CD4-positive, alpha-beta T cell treated with Interleukin-1 beta for 1 hour (primary cell): Measurements from ENCODE around the gene MAP2K7.
"Not testable (repeated sequence)": the region's sequence is repeated elsewhere in the genome, so short reads cannot be mapped to it uniquely, and the experiment has no call there.

Experiments
- DNase-seq, 2 donors: peaks; one replicate each; pipeline ENCODE4 v3.0.0-alpha.2; 2020 to 2022

MAP2K7 gene

GRCh38 chr19:7885818-7886217 lies 17.9 kb upstream of the MAP2K7 start:
- no peak for DNase-seq

GRCh38 chr19:7887408-7888144 lies 16.1 kb upstream of the MAP2K7 start:
- DNase-seq = no peak

GRCh38 chr19:7888145-7888825 lies 15.4 kb upstream of the MAP2K7 start, which contains the start of gene LRRC8E:
LRRC8E (plus strand) TSS chr19:7888510; CDS start chr19:7895604, 7,094 bp downstream.
- DNase-seq = peak in 1 of 2 donors; percentile 20

GRCh38 chr19:7888826-7889217 lies 14.9 kb upstream of the MAP2K7 start:
- no peak for DNase-seq

GRCh38 chr19:7893362-7894101 lies 10.1 kb upstream of the MAP2K7 start:
- DNase-seq = not testable (repeated sequence)

- no peak for DNase-seq
Observed at GRCh38 chr19:7894612-7895309, 8.9 kb upstream of the MAP2K7 start.

GRCh38 chr19:7895565-7895964 lies 8.1 kb upstream of the MAP2K7 start:
- DNase-seq = no peak

GRCh38 chr19:7897292-7897691 lies 6.4 kb upstream of the MAP2K7 start:
- DNase-seq = no peak

- no peak for DNase-seq
Observed at GRCh38 chr19:7898967-7899366, 4.7 kb upstream of the MAP2K7 start.

GRCh38 chr19:7899751-7900378 lies 3.8 kb upstream of the MAP2K7 start:
- no peak for DNase-seq

- no peak for DNase-seq
Observed at GRCh38 chr19:7900401-7900870, 3.2 kb upstream of the MAP2K7 start.

- no peak for DNase-seq
Observed at GRCh38 chr19:7900931-7901330, 2.7 kb upstream of the MAP2K7 start.

- DNase-seq = no peak
Observed at GRCh38 chr19:7901337-7901736, 2.3 kb upstream of the MAP2K7 start.

GRCh38 chr19:7902796-7903243 lies 857 bp upstream of the MAP2K7 start:
- no peak for DNase-seq

GRCh38 chr19:7904074-7905020 lies 670 bp downstream of the MAP2K7 start:
- peak; percentile 88 to 92 for DNase-seq

- DNase-seq = no peak
Observed at GRCh38 chr19:7905268-7905667, 1.6 kb downstream of the MAP2K7 start.

- DNase-seq = no peak
Observed at GRCh38 chr19:7905859-7906258, 2.2 kb downstream of the MAP2K7 start.

GRCh38 chr19:7907122-7907521 lies 3.4 kb downstream of the MAP2K7 start:
- no peak for DNase-seq

GRCh38 chr19:7907544-7907943 lies 3.9 kb downstream of the MAP2K7 start:
- no peak for DNase-seq

GRCh38 chr19:7908078-7908699 lies 4.5 kb downstream of the MAP2K7 start:
- no peak for DNase-seq
